PFSK-1 (cell line): Measurements from ENCODE around the gene CTDSP2.

Source experiments
- FOXP2 ChIP-seq: optimal IDR thresholded peaks from 2 replicates; pipeline ENCODE3; 2011; ENCODE audit warnings: borderline replicate concordance, control low read depth, inconsistent platforms; ENCODE audit not compliant: insufficient read depth; ENCODE audit errors: extremely low read length, extremely low read depth
- POLR2AphosphoS5 ChIP-seq: IDR thresholded peaks from 2 replicates; pipeline ENCODE4 v1.6.1; 2012; ENCODE audit warnings: low read depth, mild to moderate bottlenecking, control low read depth, low read length, moderate library complexity
- REST ChIP-seq, 2 experiments: IDR thresholded peaks; 2 replicates each; pipeline versions ENCODE4 v1.6.1 to v1.8.0; 2011 to 2012; ENCODE audit warnings: low read depth in 2 of 2, low read length in 2 of 2, control low read depth in 1 of 2, inconsistent platforms in 1 of 2, mild to moderate bottlenecking in 1 of 2, moderate library complexity in 1 of 2; ENCODE audit not compliant: insufficient read depth in 1 of 2

GRCh38 chr12:57806677-57807076, 39.9 kb downstream of the CTDSP2 start:
- TF ChIP-seq REST (IDR thresholded peaks at IDR 0.05; ENCODE audit: insufficient read depth in 1 of 2, low read depth in 2 of 2, low read length in 2 of 2) (no peak), FOXP2 (no peak), POLR2AphosphoS5 (no peak)
